Measurements from ENCODE around the gene TXLNA.
A peak's percentile ranks its signal among the peaks of the same experiment; 100 is the strongest.
"Not testable (repeated sequence)": the region's sequence is repeated elsewhere in the genome, so short reads cannot be mapped to it uniquely, and the experiment has no call there.

The TXLNA gene

DNA sequence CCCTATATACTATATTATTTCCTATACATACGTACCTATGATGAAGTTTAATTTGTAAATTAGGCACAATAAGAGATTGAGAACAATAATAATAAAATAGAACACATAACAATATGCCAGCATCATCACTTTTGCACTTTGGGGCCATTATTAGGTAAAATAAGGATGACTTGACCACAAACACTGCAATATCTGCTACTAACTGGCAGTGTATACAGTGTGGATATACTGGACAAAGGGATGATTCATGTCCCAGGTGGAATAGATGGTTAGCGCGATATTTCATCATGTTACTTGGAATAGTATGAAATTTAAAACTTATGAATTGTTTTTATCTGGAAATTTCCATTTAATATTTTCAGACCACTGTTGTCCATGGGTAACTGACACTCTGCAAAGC, 35.4 kb upstream of the TXLNA start:
- H3K36me3 Mint-ChIP-seq (ENCODE audit: low read depth), result peaks cover 46% of the 10 kb centered on the region
- peaks cover 39% of the 10 kb centered on the region for H3K9me3 Mint-ChIP-seq
- peaks cover 4% of the 10 kb centered on the region for H3K4me1 Mint-ChIP-seq
- no peaks in the 10 kb centered on the region for H3K27me3 Mint-ChIP-seq (ENCODE audit: low read depth, poor library complexity)
- TF ChIP-seq, protein P1, sequence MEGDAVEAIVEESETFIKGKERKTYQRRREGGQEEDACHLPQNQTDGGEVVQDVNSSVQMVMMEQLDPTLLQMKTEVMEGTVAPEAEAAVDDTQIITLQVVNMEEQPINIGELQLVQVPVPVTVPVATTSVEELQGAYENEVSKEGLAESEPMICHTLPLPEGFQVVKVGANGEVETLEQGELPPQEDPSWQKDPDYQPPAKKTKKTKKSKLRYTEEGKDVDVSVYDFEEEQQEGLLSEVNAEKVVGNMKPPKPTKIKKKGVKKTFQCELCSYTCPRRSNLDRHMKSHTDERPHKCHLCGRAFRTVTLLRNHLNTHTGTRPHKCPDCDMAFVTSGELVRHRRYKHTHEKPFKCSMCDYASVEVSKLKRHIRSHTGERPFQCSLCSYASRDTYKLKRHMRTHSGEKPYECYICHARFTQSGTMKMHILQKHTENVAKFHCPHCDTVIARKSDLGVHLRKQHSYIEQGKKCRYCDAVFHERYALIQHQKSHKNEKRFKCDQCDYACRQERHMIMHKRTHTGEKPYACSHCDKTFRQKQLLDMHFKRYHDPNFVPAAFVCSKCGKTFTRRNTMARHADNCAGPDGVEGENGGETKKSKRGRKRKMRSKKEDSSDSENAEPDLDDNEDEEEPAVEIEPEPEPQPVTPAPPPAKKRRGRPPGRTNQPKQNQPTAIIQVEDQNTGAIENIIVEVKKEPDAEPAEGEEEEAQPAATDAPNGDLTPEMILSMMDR (IDR thresholded peaks at IDR 0.05), result no peak
- DNase-seq, result no peak
- no peak overlapping the region for H3K4me3 Mint-ChIP-seq
- no peak overlapping the region for H3K27ac Mint-ChIP-seq

DNA sequence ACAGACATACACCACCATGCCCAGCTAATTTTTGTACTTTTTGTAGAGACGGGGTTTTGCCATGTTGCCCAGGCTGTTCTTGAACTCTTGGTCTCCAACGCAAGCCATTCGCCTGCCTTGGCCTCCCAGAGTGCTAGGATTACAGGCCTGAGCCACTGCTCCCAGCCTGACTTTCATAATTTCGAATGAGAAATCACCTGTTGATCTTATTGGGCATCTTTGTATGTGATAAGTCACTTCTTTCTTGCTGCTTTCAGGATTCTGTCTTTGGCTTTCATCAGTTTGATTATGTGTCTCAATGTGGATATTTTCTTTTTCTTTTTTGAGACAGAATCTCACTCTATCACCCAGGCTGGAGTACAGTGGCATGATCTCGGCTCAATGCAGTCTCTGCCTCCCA, 31.7 kb upstream of the TXLNA start:
- not testable (repeated sequence) for DNase-seq; H3K4me1 Mint-ChIP-seq; H3K27ac Mint-ChIP-seq; H3K4me3 Mint-ChIP-seq; H3K27me3 Mint-ChIP-seq (ENCODE audit: low read depth, poor library complexity)
- Mint-ChIP-seq H3K9me3 (peaks cover 53% of the 10 kb centered on the region), H3K36me3 (ENCODE audit: low read depth) (peaks cover 62% of the 10 kb centered on the region)

DNA sequence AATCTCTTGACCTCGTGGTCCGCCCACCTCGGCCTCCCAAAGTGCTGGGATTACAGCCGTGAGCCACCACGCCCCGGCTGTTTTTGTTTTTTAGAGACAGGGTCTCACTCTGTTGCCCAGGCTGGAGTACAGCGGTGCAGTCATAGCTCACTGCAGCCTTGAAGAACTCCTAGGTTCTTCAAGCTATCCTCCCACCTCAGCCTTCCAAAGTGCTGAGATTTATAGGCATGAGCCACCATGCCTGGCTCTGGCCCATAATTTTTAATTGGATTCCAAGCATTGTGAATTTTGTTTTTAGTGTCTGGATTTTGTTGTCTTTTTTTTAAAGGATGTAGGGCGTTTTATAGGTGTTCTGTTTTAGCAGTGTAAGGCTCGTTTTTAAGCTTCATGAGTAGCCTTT, 28.6 kb upstream of the TXLNA start:
- DNase-seq, result no peak
- H3K27me3 Mint-ChIP-seq (ENCODE audit: low read depth, poor library complexity), result no peaks in the 10 kb centered on the region
- H3K4me3 Mint-ChIP-seq, result no peak overlapping the region
- no peaks in the 10 kb centered on the region for H3K4me1 Mint-ChIP-seq
- peaks cover 54% of the 10 kb centered on the region for H3K36me3 Mint-ChIP-seq (ENCODE audit: low read depth)
- H3K9me3 Mint-ChIP-seq, result peaks cover 46% of the 10 kb centered on the region
- TF ChIP-seq, protein P1 (IDR thresholded peaks at IDR 0.05), result no peak
- peak overlapping the region; percentile 24 for H3K27ac Mint-ChIP-seq

DNA sequence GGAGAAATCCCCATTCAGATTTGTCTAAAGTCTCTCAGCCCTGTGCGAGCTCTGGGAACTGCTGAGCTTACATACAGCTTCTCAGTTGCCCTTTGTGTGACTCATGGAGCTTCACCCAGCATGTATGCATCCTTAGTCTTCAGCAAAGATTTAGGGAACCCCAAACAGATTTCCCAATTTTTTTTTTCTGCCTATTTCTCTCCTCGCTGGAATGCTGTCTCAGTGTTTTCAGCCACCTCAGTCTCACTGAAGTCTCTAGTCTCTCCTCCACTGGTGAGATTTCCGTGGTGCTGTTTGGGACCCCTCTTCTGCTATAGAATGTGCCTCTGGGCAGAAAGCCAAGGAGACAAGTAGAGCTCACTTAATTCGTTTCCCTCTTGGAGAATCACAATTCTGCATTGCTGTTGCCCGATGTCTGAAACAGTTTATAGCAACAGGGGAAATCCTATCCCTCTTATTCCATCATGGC, 28.1 kb upstream of the TXLNA start:
- no peaks in the 10 kb centered on the region for H3K4me1 Mint-ChIP-seq
- TF ChIP-seq, protein P1 (IDR thresholded peaks at IDR 0.05), result no peak
- peaks cover 54% of the 10 kb centered on the region for H3K36me3 Mint-ChIP-seq (ENCODE audit: low read depth)
- peaks cover 41% of the 10 kb centered on the region for H3K9me3 Mint-ChIP-seq
- no peak for DNase-seq
- H3K27me3 Mint-ChIP-seq (ENCODE audit: low read depth, poor library complexity), result no peaks in the 10 kb centered on the region
- H3K27ac Mint-ChIP-seq, result peak overlapping the region; percentile 24
- H3K4me3 Mint-ChIP-seq, result no peak overlapping the region

- DNase-seq, result no peak
- Mint-ChIP-seq H3K4me3 (no peak overlapping the region), H3K36me3 (ENCODE audit: low read depth) (peaks cover 74% of the 10 kb centered on the region), H3K9me3 (no peaks in the 10 kb centered on the region), H3K27ac (no peak overlapping the region), H3K27me3 (ENCODE audit: low read depth, poor library complexity) (no peaks in the 10 kb centered on the region), H3K4me1 (no peaks in the 10 kb centered on the region)
- TF ChIP-seq, protein P1 (IDR thresholded peaks at IDR 0.05), result no peak
Observed at GRCh38 chr1:32159189-32159588, 20.3 kb upstream of the TXLNA start.

DNA sequence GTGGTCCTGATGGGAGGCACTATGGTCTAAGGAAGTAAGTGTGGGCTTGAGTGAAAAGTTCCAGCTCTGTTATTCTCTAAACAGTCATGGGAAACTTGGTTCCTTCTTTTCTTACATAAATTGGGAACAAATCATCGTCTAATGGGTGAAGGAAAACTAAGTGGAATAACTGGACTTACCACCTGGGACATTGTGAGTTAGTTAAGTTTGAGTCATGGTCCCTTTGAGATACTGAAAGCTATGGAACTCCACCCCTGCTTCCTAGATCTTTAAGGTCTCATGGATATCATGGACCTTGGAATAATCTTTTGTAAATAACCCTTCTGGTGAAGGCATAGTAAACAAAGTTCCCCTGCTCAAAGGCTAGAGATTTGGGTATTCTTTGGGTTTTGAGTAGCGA, 16.1 kb upstream of the TXLNA start:
- no peak for DNase-seq
- Mint-ChIP-seq H3K36me3 (ENCODE audit: low read depth) (peaks cover 70% of the 10 kb centered on the region), H3K4me1 (no peaks in the 10 kb centered on the region), H3K9me3 (no peaks in the 10 kb centered on the region), H3K27me3 (ENCODE audit: low read depth, poor library complexity) (peaks cover 2% of the 10 kb centered on the region), H3K27ac (no peak overlapping the region), H3K4me3 (no peak overlapping the region)
- TF ChIP-seq, protein P1 (IDR thresholded peaks at IDR 0.05), result no peak

GRCh38 chr1:32165633-32166032, 13.8 kb upstream of the TXLNA start:
- not testable (repeated sequence) for H3K4me1 Mint-ChIP-seq

More at GRCh38 chr1:32165633-32166032, 13.8 kb upstream of the TXLNA start:
- H3K36me3 Mint-ChIP-seq (ENCODE audit: low read depth), result peaks cover 72% of the 10 kb centered on the region
- H3K9me3 Mint-ChIP-seq; H3K27ac Mint-ChIP-seq; H3K4me3 Mint-ChIP-seq; H3K27me3 Mint-ChIP-seq (ENCODE audit: low read depth, poor library complexity); DNase-seq: not testable (repeated sequence)

Measured in nephron progenitor cell (in vitro differentiated cells).